Glutamatergic neuron (in vitro differentiated cells): Measurements from ENCODE around the gene ATP2A3. TPM values are rescaled to one million over a fixed set of nuclear protein-coding genes. Genes with fewer than 3 reads are reported as not detected.

Experiments used
- DNase-seq: peaks from one replicate; pipeline ENCODE4 v3.0.0; 2022
- H3K27ac Mint-ChIP-seq: one replicate; pipeline ENCODE4 v1.8.0; 2020; ENCODE audit warnings: mild to moderate bottlenecking, mixed read lengths, inconsistent platforms; ENCODE audit not compliant: unreplicated experiment
- H3K27me3 Mint-ChIP-seq: one replicate; pipeline ENCODE4 v1.8.0; 2020; ENCODE audit warnings: mild to moderate bottlenecking, moderate library complexity, mixed read lengths, inconsistent platforms; ENCODE audit not compliant: unreplicated experiment
- H3K36me3 Mint-ChIP-seq: one replicate; pipeline ENCODE4 v1.8.0; 2020; ENCODE audit warnings: mild to moderate bottlenecking, mixed read lengths, inconsistent platforms; ENCODE audit not compliant: unreplicated experiment
- H3K4me1 Mint-ChIP-seq: one replicate; pipeline ENCODE4 v1.8.0; 2020; ENCODE audit warnings: mild to moderate bottlenecking, low read depth, mixed read lengths, inconsistent platforms; ENCODE audit not compliant: unreplicated experiment
- H3K4me3 Mint-ChIP-seq: one replicate; pipeline ENCODE4 v1.8.0; 2020; ENCODE audit warnings: mild to moderate bottlenecking, mixed read lengths, inconsistent platforms; ENCODE audit not compliant: unreplicated experiment
- H3K9me3 Mint-ChIP-seq: one replicate; pipeline ENCODE4 v1.8.0; 2020; ENCODE audit warnings: mild to moderate bottlenecking, moderate library complexity, mixed read lengths, inconsistent platforms; ENCODE audit not compliant: unreplicated experiment
- total RNA-seq: library from RNA; stranded (reverse); fragmentation: NEBNext Ultra II Directional; extraction: Animal tissue kit (Norgen Biotek cat#: 25700); gene quantifications from one replicate; pipeline ENCODE4 v1.2.1, GENCODE V29; 2021; ENCODE audit not compliant: unreplicated experiment
- TF ChIP-seq, protein P1 (sequence below): fragments of 200-600 bp; sonication (generic); IDR thresholded peaks from one replicate; pipeline ENCODE4 v1.5.0; 2021; ENCODE audit not compliant: partially characterized antibody, unreplicated experiment

The ATP2A3 gene
- total RNA-seq, 1 donor from 2014 or later: 97.8 TPM

DNA sequence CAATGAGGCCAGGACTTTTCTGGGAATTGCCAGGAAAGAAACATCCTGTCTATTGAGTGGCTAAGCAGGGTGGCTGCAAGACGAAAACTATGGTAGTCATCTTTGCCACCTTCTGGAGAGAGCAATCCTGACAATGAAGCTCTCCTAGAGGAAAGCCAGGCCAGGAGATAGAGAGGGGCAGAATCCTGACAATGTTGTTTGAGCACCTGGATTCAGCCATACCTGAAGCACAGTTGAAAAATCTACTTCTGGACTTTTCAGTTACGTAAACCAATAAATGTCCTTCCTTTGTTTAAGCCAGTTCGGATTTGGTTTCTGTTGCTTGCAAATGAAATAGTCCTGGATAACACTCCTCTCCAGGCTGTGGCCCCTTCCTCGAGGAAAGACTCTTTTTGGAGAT lies 57.4 kb downstream of the ATP2A3 start:
- Mint-ChIP-seq H3K4me3 (no peak overlapping the region), H3K4me1 (peaks cover 13% of the 10 kb centered on the region), H3K27me3 (peaks cover 14% of the 10 kb centered on the region), H3K9me3 (peaks cover 13% of the 10 kb centered on the region), H3K36me3 (no peaks in the 10 kb centered on the region), H3K27ac (no peak overlapping the region)
- DNase-seq: no peak
- TF ChIP-seq, protein P1, sequence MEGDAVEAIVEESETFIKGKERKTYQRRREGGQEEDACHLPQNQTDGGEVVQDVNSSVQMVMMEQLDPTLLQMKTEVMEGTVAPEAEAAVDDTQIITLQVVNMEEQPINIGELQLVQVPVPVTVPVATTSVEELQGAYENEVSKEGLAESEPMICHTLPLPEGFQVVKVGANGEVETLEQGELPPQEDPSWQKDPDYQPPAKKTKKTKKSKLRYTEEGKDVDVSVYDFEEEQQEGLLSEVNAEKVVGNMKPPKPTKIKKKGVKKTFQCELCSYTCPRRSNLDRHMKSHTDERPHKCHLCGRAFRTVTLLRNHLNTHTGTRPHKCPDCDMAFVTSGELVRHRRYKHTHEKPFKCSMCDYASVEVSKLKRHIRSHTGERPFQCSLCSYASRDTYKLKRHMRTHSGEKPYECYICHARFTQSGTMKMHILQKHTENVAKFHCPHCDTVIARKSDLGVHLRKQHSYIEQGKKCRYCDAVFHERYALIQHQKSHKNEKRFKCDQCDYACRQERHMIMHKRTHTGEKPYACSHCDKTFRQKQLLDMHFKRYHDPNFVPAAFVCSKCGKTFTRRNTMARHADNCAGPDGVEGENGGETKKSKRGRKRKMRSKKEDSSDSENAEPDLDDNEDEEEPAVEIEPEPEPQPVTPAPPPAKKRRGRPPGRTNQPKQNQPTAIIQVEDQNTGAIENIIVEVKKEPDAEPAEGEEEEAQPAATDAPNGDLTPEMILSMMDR: no peak

DNA sequence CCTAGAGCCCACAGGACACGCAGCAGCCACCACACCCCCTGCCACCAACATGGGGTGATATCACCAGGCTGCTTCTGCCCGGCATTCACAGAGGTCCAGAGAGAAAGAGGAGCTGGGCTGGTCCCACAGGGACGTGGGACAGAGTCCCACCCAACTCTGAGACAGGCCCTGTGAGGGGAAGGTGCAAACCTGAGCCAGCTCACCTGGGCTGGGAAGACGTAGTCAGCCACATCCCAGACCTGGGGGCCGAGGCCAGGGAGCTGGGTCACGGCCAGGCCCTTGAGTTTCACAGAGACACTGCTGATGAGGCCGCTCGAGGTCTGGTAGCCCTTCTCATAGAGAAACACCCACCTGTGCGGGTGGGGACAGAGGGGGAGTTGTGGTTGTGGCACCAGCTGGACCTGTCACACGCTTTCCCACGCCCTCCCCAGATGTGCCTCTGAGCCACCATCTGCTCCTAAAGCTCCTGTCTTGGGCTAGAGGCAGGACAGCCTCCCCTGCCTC lies 59.2 kb downstream of the ATP2A3 start:
- TF ChIP-seq, protein P1: no peak
- peaks cover 9% of the 10 kb centered on the region for H3K4me1 Mint-ChIP-seq
- no peaks in the 10 kb centered on the region for H3K36me3 Mint-ChIP-seq
- no peak overlapping the region for H3K4me3 Mint-ChIP-seq
- H3K9me3 Mint-ChIP-seq: peaks cover 13% of the 10 kb centered on the region
- H3K27me3 Mint-ChIP-seq: peaks cover 7% of the 10 kb centered on the region
- peak; percentile 60 for DNase-seq
- peak overlapping the region; percentile 68 for H3K27ac Mint-ChIP-seq

DNA sequence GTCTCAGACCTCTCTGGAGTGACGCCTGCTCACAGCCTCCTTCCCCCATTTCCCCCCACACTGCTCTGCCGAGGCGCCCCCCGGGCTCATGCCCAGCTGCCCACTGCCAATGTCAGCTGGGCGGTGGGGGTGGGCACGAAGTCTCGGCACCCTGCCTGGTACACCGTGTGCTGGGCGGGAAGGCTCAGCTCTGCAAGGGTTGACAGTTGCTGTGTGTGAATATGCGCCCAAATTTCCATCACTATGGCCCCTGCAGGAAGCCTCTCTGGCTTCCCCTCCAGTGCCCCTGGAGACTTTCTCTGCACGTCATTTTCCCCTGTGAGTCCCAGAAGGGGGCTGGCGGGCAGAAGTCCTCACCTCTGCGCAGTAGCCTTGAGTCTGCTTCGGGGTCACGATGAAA lies 59.7 kb downstream of the ATP2A3 start:
- Mint-ChIP-seq H3K27me3 (peaks cover 6% of the 10 kb centered on the region), H3K4me1 (peaks cover 9% of the 10 kb centered on the region), H3K9me3 (peaks cover 13% of the 10 kb centered on the region), H3K36me3 (no peaks in the 10 kb centered on the region), H3K4me3 (no peak overlapping the region), H3K27ac (no peak overlapping the region)
- DNase-seq: no peak
- TF ChIP-seq, protein P1: no peak

DNA sequence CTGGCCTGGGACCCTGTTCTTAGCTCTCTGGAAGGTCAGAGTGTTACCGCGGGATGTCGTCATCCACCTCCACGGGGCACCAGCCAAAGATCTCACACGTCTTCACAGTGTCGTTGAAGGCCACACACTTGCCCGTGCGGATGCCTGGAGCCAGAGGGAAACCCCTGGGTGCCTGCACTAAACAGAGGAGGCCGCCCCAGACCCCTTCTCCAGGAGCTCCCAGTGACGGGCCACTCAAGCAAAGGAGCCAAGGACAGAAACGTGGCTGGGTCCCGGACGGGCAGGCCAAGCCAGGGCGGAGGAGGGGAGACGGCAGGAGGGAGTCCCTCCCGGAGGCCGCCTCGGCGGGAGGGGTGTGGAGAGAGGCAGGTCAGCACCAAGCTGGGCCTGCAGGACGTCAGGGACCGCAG lies 60.4 kb downstream of the ATP2A3 start:
- Mint-ChIP-seq H3K27ac (peak overlapping the region; percentile 75), H3K4me3 (peak overlapping the region; percentile 25), H3K36me3 (no peaks in the 10 kb centered on the region), H3K9me3 (peaks cover 13% of the 10 kb centered on the region), H3K27me3 (peaks cover 6% of the 10 kb centered on the region), H3K4me1 (peaks cover 6% of the 10 kb centered on the region)
- TF ChIP-seq, protein P1: no peak
- DNase-seq: no peak

DNA sequence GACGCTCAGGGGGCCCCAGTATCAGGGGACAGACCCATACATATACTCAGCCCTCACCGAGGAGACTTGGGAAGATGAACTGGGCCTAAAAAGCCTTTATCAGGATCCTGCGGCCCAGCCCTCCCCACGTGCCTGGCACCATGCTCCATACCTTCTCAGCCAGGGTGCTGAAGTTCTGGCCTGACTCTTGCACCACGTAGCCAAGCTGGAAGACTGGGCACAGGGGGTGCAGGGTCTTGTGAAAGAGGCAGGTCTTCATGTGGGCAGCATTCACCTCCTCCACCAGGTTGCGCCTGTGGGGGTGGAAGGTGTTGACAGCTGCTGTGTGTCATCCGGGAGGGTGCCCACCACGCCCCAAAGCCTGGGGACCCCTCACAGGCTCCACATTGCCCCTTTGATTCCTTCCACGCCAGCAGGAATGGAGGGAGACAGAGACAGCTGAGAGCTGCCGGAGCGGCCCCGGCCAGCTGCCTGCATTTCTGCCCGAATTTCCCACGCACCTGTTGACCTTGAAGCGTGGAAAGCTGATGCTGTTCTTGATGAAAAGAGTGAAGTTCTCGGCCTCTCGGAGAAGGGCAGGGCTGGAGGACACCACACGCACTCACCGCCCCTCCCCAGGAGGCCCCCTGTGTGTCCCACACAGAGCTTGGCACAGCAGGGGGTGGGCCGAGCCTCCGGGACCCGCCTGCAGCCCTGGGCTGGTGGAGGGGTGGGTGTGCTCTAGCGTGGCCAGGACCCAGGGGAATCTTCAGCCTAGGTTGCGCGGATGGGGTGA lies 61.0 kb downstream of the ATP2A3 start:
- Mint-ChIP-seq H3K27ac (peak overlapping the region; percentile 75), H3K27me3 (peaks cover 6% of the 10 kb centered on the region), H3K36me3 (no peaks in the 10 kb centered on the region)

More for the DNA sequence above, 61.0 kb downstream of the ATP2A3 start:
- no peak for DNase-seq
- Mint-ChIP-seq H3K4me1 (peaks cover 8% of the 10 kb centered on the region), H3K9me3 (peaks cover 13% of the 10 kb centered on the region), H3K4me3 (no peak overlapping the region)
- TF ChIP-seq, protein P1: no peak
